Measurements from ENCODE around the gene TXNDC15.
"Not testable (repeated sequence)": the region's sequence is repeated elsewhere in the genome, so short reads cannot be mapped to it uniquely, and the experiment has no call there.

The TXNDC15 gene

GRCh38 chr5:134879456-134879855, 5.3 kb downstream of the TXNDC15 start:
- DNase-seq: no peak

GRCh38 chr5:134880937-134881336, 6.8 kb downstream of the TXNDC15 start:
- DNase-seq: not testable (repeated sequence)

- not testable (repeated sequence) for DNase-seq
Observed at GRCh38 chr5:134881711-134882110, 7.5 kb downstream of the TXNDC15 start.

- DNase-seq: no peak
Observed at GRCh38 chr5:134887593-134888159, 13.5 kb downstream of the TXNDC15 start.

- no peak for DNase-seq
Observed at GRCh38 chr5:134889335-134889734, 15.2 kb downstream of the TXNDC15 start.

- DNase-seq: no peak
Observed at GRCh38 chr5:134891473-134891872, 17.3 kb downstream of the TXNDC15 start.

- DNase-seq: no peak
Observed at GRCh38 chr5:134892282-134892681, 18.1 kb downstream of the TXNDC15 start.

GRCh38 chr5:134892926-134893325, 18.8 kb downstream of the TXNDC15 start:
- DNase-seq: no peak

- no peak for DNase-seq
Observed at GRCh38 chr5:134893748-134894505, 19.8 kb downstream of the TXNDC15 start.

- no peak for DNase-seq
Observed at GRCh38 chr5:134902071-134902801, 28.1 kb downstream of the TXNDC15 start.

GRCh38 chr5:134904610-134905245, 30.6 kb downstream of the TXNDC15 start, which contains the start of gene PCBD2:
TSS of gene PCBD2 (plus strand) at chr5:134905131. CDS start at chr5:134905140, 9 bp downstream.
- DNase-seq: peak; percentile 78

- DNase-seq: peak; percentile 70
Observed at GRCh38 chr5:134905246-134905996, 31.2 kb downstream of the TXNDC15 start.

GRCh38 chr5:134906811-134907210, 32.6 kb downstream of the TXNDC15 start:
- no peak for DNase-seq

- DNase-seq: not testable (repeated sequence)
Observed at GRCh38 chr5:134910752-134911151, 36.6 kb downstream of the TXNDC15 start.

- DNase-seq: no peak
Observed at GRCh38 chr5:134911285-134912206, 37.4 kb downstream of the TXNDC15 start.

GRCh38 chr5:134913254-134913653, 39.1 kb downstream of the TXNDC15 start:
- DNase-seq: no peak

- no peak for DNase-seq
Observed at GRCh38 chr5:134913795-134914194, 39.6 kb downstream of the TXNDC15 start.

- DNase-seq: no peak
Observed at GRCh38 chr5:134917070-134917815, 43.1 kb downstream of the TXNDC15 start.

- no peak for DNase-seq
Observed at GRCh38 chr5:134918861-134919260, 44.7 kb downstream of the TXNDC15 start.

- no peak for DNase-seq
Observed at GRCh38 chr5:134920848-134921575, 46.8 kb downstream of the TXNDC15 start.
